ENCODE measurements around the gene THADA.

THADA gene

GRCh38 chr2:43376523-43377198, 219.2 kb downstream of the THADA start:
- CTCF ChIA-PET = interaction anchor here (1.0 kb wide), 1 partner anchor 50 kb away, joined by 3 read pairs; no protein-coding TSS in a partner anchor
- Histone ChIP-seq H3K36me3 (ENCODE audit: control insufficient read depth in 4 of 4, insufficient read depth in 4 of 4, low read length in 3 of 4) (peaks cover 0 to 4% (median 2%) of the 10 kb centered on the region in 4 experiments), H3K9me3 (ENCODE audit: control extremely low read depth in 1 of 5, control insufficient read depth in 4 of 5, insufficient read depth in 2 of 5, low read depth in 1 of 5, low read length in 4 of 5) (no peaks in the 10 kb centered on the region), H3K27ac (ENCODE audit: insufficient read depth in 1 of 2, low read depth in 1 of 2, low read length in 2 of 2, poor library complexity in 1 of 2, severe bottlenecking in 2 of 2) (no peak overlapping the region), H3K4me3 (ENCODE audit: control insufficient read depth in 1 of 7, extremely low read depth in 1 of 7, insufficient read depth in 4 of 7, low read depth in 2 of 7, low read length in 6 of 7) (no peak overlapping the region), H3K27me3 (replicated peaks in 2 of 5; ENCODE audit: control insufficient read depth in 4 of 5, insufficient read depth in 5 of 5, low read length in 4 of 5) (no peaks in the 10 kb centered on the region), H3K4me1 (ENCODE audit: control extremely low read depth in 1 of 4, control insufficient read depth in 4 of 4, insufficient read depth in 4 of 4, low read length in 3 of 4) (no peaks in the 10 kb centered on the region)
- POLR2A ChIA-PET = no interaction called here
- no peak for DNase-seq
- 100% methylated on average over 5 of the region's 8 CpGs for WGBS (ENCODE audit: insufficient coverage)

- H3K27ac ChIP-seq (ENCODE audit: insufficient read depth in 1 of 2, low read depth in 1 of 2, low read length in 2 of 2, poor library complexity in 1 of 2, severe bottlenecking in 2 of 2) = no peak overlapping the region
- no peak for DNase-seq
- H3K27me3 ChIP-seq (replicated peaks in 2 of 5; ENCODE audit: control insufficient read depth in 4 of 5, insufficient read depth in 5 of 5, low read length in 4 of 5) = no peaks in the 10 kb centered on the region
- peaks cover 0 to 4% (median under 1%) of the 10 kb centered on the region in 4 experiments for H3K36me3 ChIP-seq (ENCODE audit: control insufficient read depth in 4 of 4, insufficient read depth in 4 of 4, low read length in 3 of 4)
- WGBS (ENCODE audit: insufficient coverage) = 88% methylated on average over 3 of the region's 3 CpGs
- H3K4me1 ChIP-seq (ENCODE audit: control extremely low read depth in 1 of 4, control insufficient read depth in 4 of 4, insufficient read depth in 4 of 4, low read length in 3 of 4) = no peaks in the 10 kb centered on the region
- POLR2A ChIA-PET = no interaction called here
- H3K4me3 ChIP-seq (ENCODE audit: control insufficient read depth in 1 of 7, extremely low read depth in 1 of 7, insufficient read depth in 4 of 7, low read depth in 2 of 7, low read length in 6 of 7) = no peak overlapping the region
- H3K9me3 ChIP-seq (ENCODE audit: control extremely low read depth in 1 of 5, control insufficient read depth in 4 of 5, insufficient read depth in 2 of 5, low read depth in 1 of 5, low read length in 4 of 5) = no peaks in the 10 kb centered on the region
- CTCF ChIA-PET = no interaction called here
Observed at GRCh38 chr2:43375746-43376522, 219.9 kb downstream of the THADA start.

GRCh38 chr2:43372416-43373081, 223.3 kb downstream of the THADA start:
- ChIA-PET POLR2A (no interaction called here), CTCF (no interaction called here)
- peaks cover 0 to 3% (median 0%) of the 10 kb centered on the region in 4 experiments for H3K36me3 ChIP-seq (ENCODE audit: control insufficient read depth in 4 of 4, insufficient read depth in 4 of 4, low read length in 3 of 4)
- H3K27ac ChIP-seq (ENCODE audit: insufficient read depth in 1 of 2, low read depth in 1 of 2, low read length in 2 of 2, poor library complexity in 1 of 2, severe bottlenecking in 2 of 2) = no peak overlapping the region
- no peaks in the 10 kb centered on the region for H3K9me3 ChIP-seq (ENCODE audit: control extremely low read depth in 1 of 5, control insufficient read depth in 4 of 5, insufficient read depth in 2 of 5, low read depth in 1 of 5, low read length in 4 of 5)
- no peaks in the 10 kb centered on the region for H3K4me1 ChIP-seq (ENCODE audit: control extremely low read depth in 1 of 4, control insufficient read depth in 4 of 4, insufficient read depth in 4 of 4, low read length in 3 of 4)
- no peaks in the 10 kb centered on the region for H3K27me3 ChIP-seq (replicated peaks in 2 of 5; ENCODE audit: control insufficient read depth in 4 of 5, insufficient read depth in 5 of 5, low read length in 4 of 5)
- no peak for DNase-seq
- no peak overlapping the region for H3K4me3 ChIP-seq (ENCODE audit: control insufficient read depth in 1 of 7, extremely low read depth in 1 of 7, insufficient read depth in 4 of 7, low read depth in 2 of 7, low read length in 6 of 7)
- WGBS (ENCODE audit: insufficient coverage) = 99% methylated on average over 6 of the region's 8 CpGs

GRCh38 chr2:43370705-43371104, 225.1 kb downstream of the THADA start:
- Histone ChIP-seq H3K27ac (ENCODE audit: insufficient read depth in 1 of 2, low read depth in 1 of 2, low read length in 2 of 2, poor library complexity in 1 of 2, severe bottlenecking in 2 of 2) (no peak overlapping the region), H3K36me3 (ENCODE audit: control insufficient read depth in 4 of 4, insufficient read depth in 4 of 4, low read length in 3 of 4) (peaks cover 0 to 3% (median 0%) of the 10 kb centered on the region in 4 experiments), H3K9me3 (ENCODE audit: control extremely low read depth in 1 of 5, control insufficient read depth in 4 of 5, insufficient read depth in 2 of 5, low read depth in 1 of 5, low read length in 4 of 5) (no peaks in the 10 kb centered on the region), H3K27me3 (replicated peaks in 2 of 5; ENCODE audit: control insufficient read depth in 4 of 5, insufficient read depth in 5 of 5, low read length in 4 of 5) (no peaks in the 10 kb centered on the region), H3K4me3 (ENCODE audit: control insufficient read depth in 1 of 7, extremely low read depth in 1 of 7, insufficient read depth in 4 of 7, low read depth in 2 of 7, low read length in 6 of 7) (no peak overlapping the region), H3K4me1 (ENCODE audit: control extremely low read depth in 1 of 4, control insufficient read depth in 4 of 4, insufficient read depth in 4 of 4, low read length in 3 of 4) (no peaks in the 10 kb centered on the region)
- DNase-seq = no peak
- ChIA-PET CTCF (interaction anchor here (0.8 to 1.4 kb wide), 2 partner anchors 20 to 40 kb away, joined by 3 read pairs; no protein-coding TSS in a partner anchor), POLR2A (interaction anchor here (0.7 kb wide), 1 partner anchor 95 kb away, joined by 3 read pairs; no protein-coding TSS in a partner anchor)

- no peaks in the 10 kb centered on the region for H3K4me1 ChIP-seq (ENCODE audit: control extremely low read depth in 1 of 4, control insufficient read depth in 4 of 4, insufficient read depth in 4 of 4, low read length in 3 of 4)
- CTCF ChIA-PET = interaction anchor here (1.4 kb wide), 1 partner anchor 19 kb away, joined by 3 read pairs; no protein-coding TSS in a partner anchor
- H3K36me3 ChIP-seq (ENCODE audit: control insufficient read depth in 4 of 4, insufficient read depth in 4 of 4, low read length in 3 of 4) = peaks cover 0 to 3% (median 0%) of the 10 kb centered on the region in 4 experiments
- no peak overlapping the region for H3K27ac ChIP-seq (ENCODE audit: insufficient read depth in 1 of 2, low read depth in 1 of 2, low read length in 2 of 2, poor library complexity in 1 of 2, severe bottlenecking in 2 of 2)
- POLR2A ChIA-PET = no interaction called here
- H3K4me3 ChIP-seq (ENCODE audit: control insufficient read depth in 1 of 7, extremely low read depth in 1 of 7, insufficient read depth in 4 of 7, low read depth in 2 of 7, low read length in 6 of 7) = no peak overlapping the region
- no peaks in the 10 kb centered on the region for H3K27me3 ChIP-seq (replicated peaks in 2 of 5; ENCODE audit: control insufficient read depth in 4 of 5, insufficient read depth in 5 of 5, low read length in 4 of 5)
- 96% methylated on average over 4 of the region's 4 CpGs for whole genome bisulfite sequencing (ENCODE audit: insufficient coverage)
- no peak for DNase-seq
- H3K9me3 ChIP-seq (ENCODE audit: control extremely low read depth in 1 of 5, control insufficient read depth in 4 of 5, insufficient read depth in 2 of 5, low read depth in 1 of 5, low read length in 4 of 5) = no peaks in the 10 kb centered on the region
Observed at GRCh38 chr2:43370146-43370545, 225.7 kb downstream of the THADA start.

- DNase-seq = peak in 2 of 3 donors; percentile 19 to 27
- ChIA-PET CTCF (no interaction called here), POLR2A (no interaction called here)
- no peaks in the 10 kb centered on the region for H3K4me1 ChIP-seq (ENCODE audit: control extremely low read depth in 1 of 4, control insufficient read depth in 4 of 4, insufficient read depth in 4 of 4, low read length in 3 of 4)
- no peaks in the 10 kb centered on the region for H3K27me3 ChIP-seq (replicated peaks in 2 of 5; ENCODE audit: control insufficient read depth in 4 of 5, insufficient read depth in 5 of 5, low read length in 4 of 5)
- no peaks in the 10 kb centered on the region for H3K9me3 ChIP-seq (ENCODE audit: control extremely low read depth in 1 of 5, control insufficient read depth in 4 of 5, insufficient read depth in 2 of 5, low read depth in 1 of 5, low read length in 4 of 5)
- H3K27ac ChIP-seq (ENCODE audit: insufficient read depth in 1 of 2, low read depth in 1 of 2, low read length in 2 of 2, poor library complexity in 1 of 2, severe bottlenecking in 2 of 2) = no peak overlapping the region
- H3K4me3 ChIP-seq (ENCODE audit: control insufficient read depth in 1 of 7, extremely low read depth in 1 of 7, insufficient read depth in 4 of 7, low read depth in 2 of 7, low read length in 6 of 7) = no peak overlapping the region
- whole genome bisulfite sequencing (ENCODE audit: insufficient coverage) = 90% methylated on average over 4 of the region's 5 CpGs
- H3K36me3 ChIP-seq (ENCODE audit: control insufficient read depth in 4 of 4, insufficient read depth in 4 of 4, low read length in 3 of 4) = peaks cover 0 to 3% (median 0%) of the 10 kb centered on the region in 4 experiments
Observed at GRCh38 chr2:43368483-43369385, 227.1 kb downstream of the THADA start.

Data from common myeloid progenitor, CD34-positive (primary cell).